ENCODE results near the gene PLA2G6.

PLA2G6 gene

GRCh38 chr22:38214302-38215056 is 32.8 kb upstream of the PLA2G6 start:
- DNase-seq, result peak; percentile 77

- no peak for DNase-seq
Measured at GRCh38 chr22:38213990-38214301, 32.3 kb upstream of the PLA2G6 start.

GRCh38 chr22:38213319-38213989 is 31.8 kb upstream of the PLA2G6 start:
- DNase-seq, result no peak

- DNase-seq, result no peak
Measured at GRCh38 chr22:38212442-38212841, 30.8 kb upstream of the PLA2G6 start.

GRCh38 chr22:38211556-38211955 is 29.9 kb upstream of the PLA2G6 start:
- DNase-seq, result no peak

GRCh38 chr22:38208551-38208968 is 26.9 kb upstream of the PLA2G6 start:
- DNase-seq, result no peak

- no peak for DNase-seq
Measured at GRCh38 chr22:38207898-38208432, 26.3 kb upstream of the PLA2G6 start.

GRCh38 chr22:38205261-38206128 is 23.9 kb upstream of the PLA2G6 start:
- DNase-seq, result no peak

GRCh38 chr22:38204784-38205183 is 23.2 kb upstream of the PLA2G6 start:
- DNase-seq, result no peak

- DNase-seq, result no peak
Measured at GRCh38 chr22:38203855-38204514, 22.4 kb upstream of the PLA2G6 start.

GRCh38 chr22:38203090-38203810 is 21.6 kb upstream of the PLA2G6 start:
- DNase-seq, result peak; percentile 73

GRCh38 chr22:38202437-38203089 is 20.9 kb upstream of the PLA2G6 start:
- DNase-seq, result peak; percentile 80

GRCh38 chr22:38201711-38202436 is 20.2 kb upstream of the PLA2G6 start, which contains the start of gene MAFF:
TSS of gene MAFF (plus strand) at chr22:38201994. CDS start at chr22:38213854, 11,860 bp downstream.
- peak; percentile 95 for DNase-seq

- DNase-seq, result no peak
Measured at GRCh38 chr22:38201371-38201710, 19.7 kb upstream of the PLA2G6 start.

- DNase-seq, result no peak
Measured at GRCh38 chr22:38199826-38200559, 18.4 kb upstream of the PLA2G6 start.

- DNase-seq, result no peak
Measured at GRCh38 chr22:38196791-38197419, 15.3 kb upstream of the PLA2G6 start.

- no peak for DNase-seq
Measured at GRCh38 chr22:38193580-38193979, 11.9 kb upstream of the PLA2G6 start.

- no peak for DNase-seq
Measured at GRCh38 chr22:38192475-38192863, 10.8 kb upstream of the PLA2G6 start.

GRCh38 chr22:38191731-38192474 is 10.3 kb upstream of the PLA2G6 start:
- DNase-seq, result no peak

Data from activated CD8-positive, alpha-beta memory T cell treated with anti-CD3 and anti-CD28 coated beads for 24 hours (primary cell).